Measurements from ENCODE around the gene RNF4. TPM values are rescaled to one million over a fixed set of nuclear protein-coding genes. Genes with fewer than 3 reads are reported as not detected.
"Not testable (repeated sequence)": the region's sequence is repeated elsewhere in the genome, so short reads cannot be mapped to it uniquely, and the experiment has no call there.

The RNF4 gene
- polyA plus RNA-seq, 5 donors = 55.4 to 63.2 (median 59.9) TPM

DNA sequence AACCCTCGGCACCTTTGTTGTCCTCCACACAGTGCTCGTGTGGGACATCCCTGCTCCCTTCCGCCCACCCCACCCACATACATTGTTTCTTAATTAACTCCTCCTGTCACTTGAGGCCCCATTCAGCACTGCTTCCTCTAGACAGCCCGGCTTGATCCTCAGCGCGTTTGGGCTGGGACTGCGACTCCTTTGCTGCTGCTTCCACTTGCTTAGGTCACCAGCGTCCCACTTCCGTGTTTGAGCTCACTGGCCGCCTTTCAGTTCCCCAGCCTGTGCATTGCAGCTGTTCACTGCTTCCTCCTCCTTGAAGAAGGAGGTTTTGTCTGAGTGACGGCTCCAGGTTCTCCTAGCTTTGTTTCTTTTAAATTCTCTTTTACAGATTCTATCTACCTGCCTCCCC is 16.1 kb downstream of the RNF4 start:
- peak in 1 of 2 donors; percentile 25 for DNase-seq

DNA sequence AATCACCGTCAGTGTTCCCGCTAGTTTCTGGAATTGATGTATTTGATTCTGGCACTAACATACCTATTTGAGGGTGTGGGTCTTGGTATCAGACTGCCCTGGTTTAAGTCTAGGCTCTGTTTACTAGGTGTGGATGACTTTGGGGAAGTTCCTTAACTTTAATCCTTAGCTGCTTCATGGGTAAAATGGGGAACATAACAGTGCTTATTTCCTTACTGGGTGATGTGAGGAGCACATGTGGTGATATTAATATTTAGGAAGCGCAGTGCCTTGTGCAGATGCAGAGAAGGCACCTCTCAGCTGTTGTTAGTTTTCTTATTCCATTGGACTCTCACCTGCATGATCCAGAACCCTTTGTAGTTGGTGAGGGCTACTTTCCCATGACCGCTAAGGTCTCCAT is 17.1 kb downstream of the RNF4 start:
- no peak for DNase-seq

DNA sequence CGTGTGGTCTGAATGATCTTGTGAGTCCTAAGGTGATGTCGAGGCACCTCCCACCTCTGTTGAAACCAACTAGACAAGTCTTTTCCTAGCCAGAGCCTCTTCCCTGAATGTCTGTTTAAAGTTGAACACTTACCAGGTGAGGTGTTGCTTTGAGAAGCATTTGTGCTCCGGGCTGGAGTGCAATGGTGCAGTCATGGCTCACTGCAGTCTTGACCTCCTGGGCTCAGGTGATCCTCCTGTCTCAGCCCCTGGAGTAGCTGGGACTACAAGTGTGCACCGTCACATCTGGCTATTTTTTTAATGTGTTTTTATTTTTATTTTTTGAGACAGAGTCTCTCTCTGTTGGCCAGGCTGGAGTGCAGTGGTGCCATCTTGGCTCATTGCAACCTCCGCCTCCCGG is 18.1 kb downstream of the RNF4 start:
- DNase-seq = no peak

DNA sequence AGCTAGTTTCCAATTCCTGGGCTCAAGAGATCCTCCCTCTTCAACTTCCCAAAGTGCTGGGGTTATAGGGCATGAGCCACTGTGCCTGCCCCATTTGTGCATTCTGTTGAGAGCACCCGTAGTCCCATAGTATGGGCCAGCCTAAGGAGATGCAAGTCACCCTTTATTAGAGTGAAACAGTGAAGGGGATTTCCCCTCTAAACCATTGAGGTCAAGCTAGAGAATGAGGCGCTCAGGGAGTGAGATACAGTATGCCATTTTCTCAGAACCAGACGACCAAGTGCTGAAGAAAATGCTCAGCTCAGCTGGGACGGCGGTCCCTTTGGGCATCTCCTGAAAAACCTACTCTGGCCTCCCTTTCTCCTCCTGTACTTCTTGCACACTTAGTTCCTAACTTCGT is 18.7 kb downstream of the RNF4 start:
- no peak for DNase-seq

DNA sequence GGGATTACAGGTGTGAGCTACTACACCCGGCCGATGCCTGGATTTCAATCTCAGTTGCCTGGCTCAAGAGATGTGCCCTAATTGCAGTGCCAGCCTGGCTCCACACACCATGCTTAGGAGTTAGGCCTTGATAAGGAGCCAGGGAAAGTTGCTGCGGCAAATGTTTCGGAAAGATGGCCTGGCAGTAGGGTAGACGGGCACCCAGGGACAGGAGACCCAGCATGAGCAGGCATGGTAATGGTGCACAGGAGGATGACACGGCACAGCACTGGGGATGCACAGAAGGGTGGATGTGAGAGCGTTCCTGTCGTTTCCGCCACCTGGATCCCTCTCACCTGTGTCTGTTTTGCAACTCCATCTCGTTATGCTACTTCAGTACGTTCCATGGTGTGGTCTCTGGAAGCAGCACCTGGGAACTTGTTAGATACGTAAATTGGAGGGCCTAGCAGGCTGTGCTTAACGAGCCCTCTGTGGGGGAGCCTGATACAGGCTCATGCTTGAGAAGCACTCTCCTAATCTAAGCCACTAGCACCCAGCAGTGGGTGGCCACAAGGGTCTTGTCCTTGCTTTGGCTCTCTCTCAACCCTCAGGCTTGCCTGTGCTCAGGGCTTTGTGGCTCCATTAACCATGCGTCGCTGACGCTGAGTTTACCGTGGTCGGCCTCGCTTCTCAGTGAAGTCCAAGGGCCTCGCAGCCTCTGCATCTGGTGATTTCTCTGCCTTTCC is 20.3 kb downstream of the RNF4 start:
- DNase-seq = no peak

DNA sequence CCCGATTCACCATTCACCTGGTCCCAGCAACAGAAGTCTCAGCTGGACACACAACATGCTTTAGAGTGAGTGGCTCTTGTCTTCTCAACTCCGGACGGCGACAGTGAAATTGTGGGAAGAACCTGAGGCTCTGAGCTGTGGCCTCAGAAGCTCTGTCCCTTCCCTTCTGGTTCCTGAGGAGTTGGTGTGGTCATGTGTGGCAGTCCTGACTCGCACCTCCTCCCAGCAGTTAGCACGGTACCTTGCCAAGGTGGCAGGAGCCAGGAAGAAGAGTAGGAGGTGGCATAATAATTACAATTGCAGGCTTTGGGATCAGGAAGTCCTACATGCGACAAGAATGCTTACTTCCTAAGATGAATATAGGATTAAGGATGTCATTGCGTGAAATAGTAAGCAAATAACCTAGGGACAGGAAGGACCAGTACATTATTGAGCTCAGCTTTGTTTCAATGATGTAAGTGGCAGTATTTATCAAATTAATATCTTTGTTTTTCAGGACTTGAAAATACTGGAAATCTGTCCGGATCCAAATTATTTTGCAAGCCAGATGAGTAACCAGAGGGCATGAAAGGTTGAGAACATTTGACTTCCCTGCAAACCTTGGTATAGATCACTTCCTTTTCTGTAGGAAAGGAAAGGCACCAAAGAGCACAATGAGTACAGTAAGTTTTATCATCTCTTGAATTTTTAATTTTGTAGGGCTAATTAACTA is 21.1 kb downstream of the RNF4 start:
- no peak for DNase-seq

DNA sequence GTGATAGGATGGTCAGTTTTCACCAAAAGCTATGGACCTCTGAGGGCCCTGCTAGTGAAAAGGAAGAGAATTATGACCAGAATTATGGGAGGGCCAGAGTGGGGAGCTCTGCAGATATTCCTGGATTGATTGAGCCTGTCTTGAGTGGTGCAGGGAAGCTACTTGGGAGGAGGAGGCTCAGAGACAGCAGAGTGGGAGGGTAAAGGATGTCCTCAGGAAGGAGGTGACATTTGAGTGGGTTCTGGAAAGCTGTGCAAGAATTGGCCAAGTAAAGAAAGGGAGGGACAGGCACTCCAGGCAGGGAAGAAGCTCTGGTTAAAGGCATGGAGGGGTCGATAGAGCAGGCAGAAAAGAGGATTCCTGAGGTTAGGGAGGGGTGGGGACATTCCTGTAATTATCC is 24.1 kb downstream of the RNF4 start:
- DNase-seq = no peak

DNA sequence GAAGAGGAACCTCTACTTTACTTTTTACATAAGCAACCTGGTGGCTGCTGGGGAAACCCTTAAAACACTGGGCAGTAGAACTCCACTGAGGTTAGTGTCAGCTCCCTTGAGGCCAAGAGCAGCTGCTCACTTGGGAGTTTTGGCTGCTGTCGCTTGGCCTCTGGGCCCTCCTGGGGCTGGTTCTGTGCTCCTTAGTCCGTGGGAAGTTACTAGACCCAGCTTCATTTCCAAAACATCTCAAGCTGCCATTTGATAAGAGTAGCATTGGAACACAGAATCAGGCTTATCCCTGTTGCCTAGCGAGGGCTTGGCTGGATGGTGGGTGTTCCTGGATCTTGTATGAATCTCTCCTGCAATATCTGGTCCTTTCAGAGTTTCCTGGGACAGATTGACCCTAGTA is 26.1 kb downstream of the RNF4 start:
- no peak for DNase-seq

DNA sequence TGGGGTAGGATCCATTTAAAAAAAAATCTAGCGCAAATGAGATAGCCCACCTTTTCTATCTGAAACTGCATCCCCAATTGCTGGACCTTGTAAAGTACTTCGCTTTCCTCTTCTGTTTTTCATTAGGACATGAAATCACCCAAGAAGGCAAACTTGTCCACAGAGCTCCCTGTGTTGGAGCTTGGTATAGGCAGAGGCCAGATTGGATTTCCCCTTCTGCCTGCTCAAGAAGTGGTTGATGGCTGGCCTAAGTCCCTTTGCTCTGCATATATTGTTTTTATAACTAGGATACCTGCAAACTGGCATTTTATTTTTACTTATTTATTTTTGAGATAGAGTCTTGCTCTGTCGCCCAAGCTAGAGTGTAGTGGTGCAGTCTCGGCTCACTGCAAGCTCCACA is 28.4 kb downstream of the RNF4 start:
- DNase-seq = no peak

DNA sequence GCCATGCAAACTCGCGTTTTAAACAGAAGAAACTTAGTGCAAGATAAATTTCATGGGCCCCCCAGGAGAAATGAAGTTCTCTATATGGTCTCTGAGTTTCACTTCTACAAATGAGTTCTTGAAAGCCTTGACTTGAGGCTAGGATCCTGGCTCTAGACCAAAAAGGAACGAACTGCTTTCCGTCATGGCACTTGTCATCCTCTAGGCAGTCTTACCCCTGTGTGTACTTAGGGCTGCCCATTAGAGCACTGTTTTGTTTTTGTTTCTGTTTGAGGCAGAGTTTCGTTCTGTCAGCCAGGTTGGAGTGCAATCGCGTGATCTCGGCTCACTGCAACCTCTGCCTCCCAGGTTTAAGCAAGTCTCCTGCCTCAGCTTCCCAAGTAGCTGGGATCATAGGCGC is 29.0 kb downstream of the RNF4 start:
- no peak for DNase-seq

DNA sequence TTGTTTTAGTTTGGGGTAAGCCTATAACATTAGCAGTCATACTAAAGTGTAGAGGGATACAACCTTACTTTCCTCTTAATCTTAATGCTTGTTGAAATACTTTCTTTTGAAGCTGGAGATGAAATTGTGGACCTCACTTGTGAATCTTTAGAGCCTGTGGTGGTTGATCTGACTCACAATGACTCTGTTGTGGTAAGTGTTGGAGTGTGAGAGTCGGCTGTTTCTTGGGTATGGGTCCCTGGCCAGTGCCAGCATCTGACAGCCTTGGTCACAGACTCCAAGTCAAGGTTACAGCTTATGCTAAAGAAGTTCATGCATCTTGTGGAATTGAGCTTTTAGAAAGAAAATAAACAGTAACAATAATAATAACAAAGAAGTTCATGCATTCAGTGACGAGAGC is 31.6 kb downstream of the RNF4 start:
- no peak for DNase-seq

DNA sequence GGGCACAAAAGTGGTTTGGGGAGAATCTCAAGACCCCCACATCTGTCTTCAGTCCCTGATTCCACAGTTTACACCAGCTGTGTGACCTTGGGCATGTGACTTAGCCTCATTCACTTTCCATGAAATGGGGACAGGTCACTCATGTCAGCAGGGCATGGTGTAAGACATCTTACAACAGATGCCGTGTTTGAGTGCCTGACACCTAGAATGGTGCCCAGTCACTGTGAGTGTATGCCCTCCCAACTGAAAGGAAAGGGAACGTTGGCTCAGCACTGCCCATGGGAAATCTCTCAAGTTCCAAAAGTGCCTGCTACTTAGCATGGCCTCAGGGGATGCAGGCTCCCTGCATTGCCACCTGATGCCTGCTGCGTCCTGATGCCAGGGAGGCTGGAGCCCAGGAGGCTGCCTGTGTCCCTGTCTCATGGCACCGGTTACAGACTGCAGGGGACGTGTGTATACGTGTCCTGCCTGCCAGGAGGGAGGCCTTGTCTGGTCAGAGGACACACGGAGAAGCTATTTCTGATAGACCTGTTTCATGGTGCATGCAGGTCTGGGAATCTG is 32.2 kb downstream of the RNF4 start:
- no peak for DNase-seq

DNA sequence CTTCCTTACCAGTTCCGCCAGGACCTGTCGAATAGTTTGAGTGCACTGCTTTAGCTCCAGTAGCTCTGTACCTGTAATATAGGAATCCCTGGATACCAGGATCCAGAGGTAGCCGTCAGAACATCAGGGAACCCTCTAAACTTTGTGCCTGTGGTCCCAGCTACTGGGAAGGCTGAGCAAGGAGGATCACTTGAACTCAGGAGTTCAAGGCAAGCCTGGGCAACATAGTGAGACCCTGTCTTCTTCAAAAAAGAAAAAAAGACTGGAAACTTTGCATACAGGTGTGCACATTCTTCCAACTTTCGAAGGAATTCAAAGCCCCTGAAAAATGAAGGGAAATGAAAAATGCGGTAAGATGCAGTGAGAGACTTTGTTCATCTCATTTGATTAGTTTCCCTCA is 34.9 kb downstream of the RNF4 start:
- no peak for DNase-seq

DNA sequence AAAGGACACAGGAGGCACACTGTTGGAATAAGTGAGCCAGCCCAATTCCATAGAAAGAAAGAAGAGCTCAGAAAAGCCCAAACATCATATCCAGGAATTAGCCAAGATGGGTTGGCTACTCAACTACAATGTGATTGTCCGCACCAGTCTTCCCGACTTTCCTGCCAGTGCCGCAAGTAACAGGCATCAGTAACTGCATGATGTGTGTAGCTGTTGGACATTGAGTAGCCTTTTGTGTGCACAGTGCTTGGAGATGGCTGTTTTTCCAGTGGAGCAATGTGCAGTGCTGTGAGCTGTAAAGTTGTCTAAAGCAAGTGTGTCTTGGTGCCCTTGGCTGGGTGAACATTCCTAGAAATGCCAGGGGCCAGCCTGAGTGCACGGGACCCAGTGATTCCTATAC is 38.4 kb downstream of the RNF4 start:
- no peak for DNase-seq

DNA sequence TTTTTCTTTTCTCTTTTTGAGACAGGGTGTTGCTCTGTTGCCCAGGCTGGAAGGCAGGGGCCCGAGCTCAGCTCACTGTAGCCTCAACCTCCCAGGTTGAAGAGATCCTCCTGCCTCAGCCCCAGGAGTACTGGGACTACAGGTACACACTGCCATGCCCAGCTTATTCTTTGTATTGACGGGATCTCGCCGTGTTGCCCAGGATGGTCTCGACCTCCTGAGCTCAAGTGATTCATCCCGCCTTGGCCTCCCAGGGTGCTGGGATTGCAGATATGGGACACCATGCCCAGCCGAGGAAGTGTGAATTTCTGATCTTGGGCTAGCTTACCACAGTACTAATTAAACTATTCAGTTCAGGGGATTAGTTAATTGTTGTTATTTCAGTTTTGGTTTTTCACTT is 38.9 kb downstream of the RNF4 start:
- DNase-seq = no peak

DNA sequence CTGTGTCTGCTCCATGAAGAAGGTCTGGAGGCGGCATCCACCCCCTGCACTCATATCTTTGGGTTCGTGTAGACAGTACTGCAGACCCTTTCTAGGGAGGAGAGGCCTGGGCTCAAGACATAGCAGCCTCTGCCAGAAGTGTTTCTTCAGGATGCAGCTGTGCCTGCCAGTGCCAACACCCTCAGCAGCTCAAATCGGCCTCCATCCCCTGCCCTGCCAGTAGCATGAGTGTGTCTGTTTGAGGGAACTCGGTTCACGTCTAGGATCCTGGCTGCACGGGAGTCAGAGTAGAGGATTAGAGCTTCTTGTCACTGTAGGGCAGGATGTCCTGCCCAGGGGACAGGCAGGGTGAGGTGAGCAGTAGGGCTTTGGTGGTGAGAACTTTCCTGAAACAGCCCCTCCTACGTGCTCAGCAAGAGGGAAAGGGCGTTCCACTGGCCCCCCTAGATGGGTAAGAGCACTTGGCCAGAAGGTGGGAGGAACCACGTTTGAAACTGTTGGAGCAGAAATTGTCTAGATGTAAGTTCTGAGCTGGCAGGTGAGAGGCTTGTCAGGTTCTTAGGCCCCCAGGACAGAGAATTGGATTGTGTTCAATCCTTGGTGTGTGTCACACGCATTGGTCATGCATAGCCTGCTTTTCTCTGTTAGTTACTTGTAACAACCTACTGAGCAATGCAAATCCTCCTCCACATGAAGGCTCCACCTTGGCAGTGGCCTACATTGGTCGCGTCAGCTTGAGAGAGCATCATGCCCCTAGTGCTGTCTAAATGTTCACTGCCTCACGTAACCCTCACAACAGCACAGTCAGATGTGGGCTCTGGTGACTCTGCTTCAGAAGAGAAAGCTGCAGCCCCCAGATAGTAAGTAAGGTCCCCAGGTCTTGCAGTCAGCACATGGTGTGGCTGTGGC is 41.7 kb downstream of the RNF4 start:
- DNase-seq = no peak

DNA sequence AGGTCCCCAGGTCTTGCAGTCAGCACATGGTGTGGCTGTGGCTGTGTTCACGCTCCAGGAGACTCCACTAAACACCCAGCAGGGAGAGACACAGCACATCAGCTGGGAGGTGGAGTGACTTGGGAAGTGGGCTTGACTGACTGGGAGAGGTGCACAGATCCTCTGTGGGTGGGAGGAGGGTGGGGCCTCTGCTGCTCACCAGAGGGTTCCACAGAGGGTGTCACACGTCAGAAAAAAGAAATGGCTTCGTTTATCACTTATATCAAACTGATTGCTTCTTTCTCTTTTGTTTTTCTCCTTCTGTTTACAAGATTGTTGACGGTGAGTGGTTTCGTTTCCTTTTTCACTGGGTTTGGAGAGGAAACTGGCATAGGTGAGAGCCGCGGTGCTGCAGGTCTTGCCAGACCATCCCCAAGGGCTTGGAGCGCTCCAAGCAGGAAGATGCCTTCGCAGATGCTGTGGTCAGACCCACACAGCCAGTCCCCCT is 42.8 kb downstream of the RNF4 start:
- DNase-seq = no peak

DNA sequence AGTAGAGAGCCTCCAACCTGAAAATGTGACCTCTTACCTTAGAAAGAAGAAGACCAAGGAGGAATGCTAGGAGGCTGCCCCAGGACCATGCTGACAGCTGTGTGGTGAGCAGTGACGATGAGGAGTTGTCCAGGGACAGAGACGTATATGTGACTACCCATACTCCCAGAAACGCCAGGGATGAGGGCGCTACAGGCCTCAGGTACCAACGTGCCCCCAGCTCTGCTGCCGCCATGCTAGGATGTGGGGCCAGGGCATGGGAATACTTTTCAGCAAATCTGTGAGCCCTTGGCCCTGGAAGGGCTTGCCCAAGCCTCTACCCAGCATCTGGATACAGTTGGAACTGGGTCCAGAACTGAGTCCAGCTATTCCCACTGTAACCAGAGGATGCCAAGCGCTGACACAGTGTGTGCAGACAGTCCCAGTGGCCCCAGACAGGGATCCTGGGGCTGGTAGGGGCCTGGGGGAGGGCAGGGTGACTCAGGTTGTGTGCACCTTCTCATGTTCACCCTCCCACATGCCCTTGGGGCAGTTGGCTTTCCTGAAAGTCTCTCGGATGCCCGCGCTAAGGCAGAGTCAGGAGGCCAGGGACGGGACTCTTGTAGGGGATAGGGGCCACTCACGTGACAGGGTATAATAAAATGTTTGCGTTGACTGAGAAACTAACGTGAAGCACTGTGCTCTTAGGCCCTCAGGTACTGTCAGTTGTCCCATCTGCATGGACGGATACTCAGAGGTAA is 43.7 kb downstream of the RNF4 start:
- DNase-seq = no peak

DNA sequence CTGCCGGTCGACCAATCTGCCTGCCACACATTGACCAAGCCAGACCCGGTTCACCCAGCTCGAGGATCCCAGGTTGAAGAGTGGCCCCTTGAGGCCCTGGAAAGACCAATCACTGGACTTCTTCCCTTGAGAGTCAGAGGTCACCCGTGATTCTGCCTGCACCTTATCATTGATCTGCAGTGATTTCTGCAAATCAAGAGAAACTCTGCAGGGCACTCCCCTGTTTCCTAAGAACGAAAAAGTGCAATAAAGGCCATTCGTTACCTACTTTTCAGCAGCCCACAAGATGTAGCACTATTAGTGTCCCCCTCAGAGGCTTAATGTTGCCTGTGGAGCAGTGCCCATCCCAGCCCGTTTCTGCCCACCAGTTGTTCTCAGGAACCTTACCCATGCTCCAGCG is 45.3 kb downstream of the RNF4 start:
- not testable (repeated sequence) for DNase-seq

DNA sequence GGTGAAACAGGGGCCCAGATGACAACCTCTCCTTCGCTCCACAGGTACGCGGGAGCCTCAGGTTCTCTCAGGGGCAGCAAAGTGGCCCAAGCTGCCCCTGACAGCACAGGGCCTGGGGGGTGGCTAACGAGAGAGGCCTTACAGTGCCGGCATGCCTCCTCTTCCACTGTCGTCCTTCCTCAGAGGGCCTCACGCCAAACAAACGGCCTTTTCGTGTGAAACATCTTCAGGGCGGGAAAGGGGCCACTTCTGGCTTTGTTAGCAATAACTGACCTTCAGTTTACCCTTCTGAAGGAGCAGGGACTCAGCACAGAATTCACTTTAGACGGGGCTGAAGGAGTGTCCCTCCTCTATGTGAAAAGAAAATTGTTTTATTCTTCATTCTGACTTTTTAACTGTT is 46.0 kb downstream of the RNF4 start:
- DNase-seq = not testable (repeated sequence)

DNA sequence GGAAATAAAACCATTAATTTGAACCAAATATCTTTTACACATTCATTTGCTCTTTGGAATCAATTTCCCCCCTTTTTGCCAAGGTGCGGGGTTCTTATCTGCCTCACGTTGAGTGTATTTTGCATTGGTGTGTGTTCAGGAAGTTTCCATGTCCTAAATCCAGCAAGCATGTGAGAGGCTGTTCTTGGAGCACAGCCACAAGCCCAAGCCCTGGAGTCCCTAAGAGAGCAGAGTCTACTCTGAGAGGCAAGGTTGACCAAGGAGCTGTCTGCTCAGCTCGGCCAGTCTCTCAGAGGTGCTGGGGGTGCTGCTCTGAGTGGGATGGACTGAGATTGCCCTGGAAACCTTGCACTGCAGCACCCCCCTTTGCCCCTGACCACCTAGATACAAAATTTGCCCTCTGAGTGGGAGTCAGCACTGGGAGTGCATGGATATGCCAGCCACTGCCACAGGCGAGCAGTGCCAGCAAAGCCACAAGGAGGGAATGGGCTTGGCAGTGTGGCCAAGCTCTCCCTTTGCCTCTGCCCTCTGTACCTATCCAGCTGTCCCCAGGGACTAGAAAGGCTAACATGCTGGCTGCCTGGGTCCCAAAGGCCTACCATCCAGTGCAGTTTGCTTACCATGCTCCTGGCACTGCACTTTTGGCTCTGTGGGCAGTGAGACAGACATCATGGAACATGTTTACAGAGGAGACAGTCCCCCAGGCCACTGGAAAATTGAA is 47.1 kb downstream of the RNF4 start:
- DNase-seq = no peak
